Activated CD8-positive, alpha-beta memory T cell treated with anti-CD3 and anti-CD28 coated beads for 1 hour (primary cell): Measurements from ENCODE around the gene SLC38A8.
A peak's percentile ranks its signal among the peaks of the same experiment; 100 is the strongest.

ENCODE experiments used
- DNase-seq, 2 donors: peaks; one replicate each; pipeline ENCODE4 v3.0.0-alpha.2; 2020; ENCODE audit warnings: low read depth in 1 of 2; ENCODE audit errors: extremely low read depth in 1 of 2

The SLC38A8 gene

DNA sequence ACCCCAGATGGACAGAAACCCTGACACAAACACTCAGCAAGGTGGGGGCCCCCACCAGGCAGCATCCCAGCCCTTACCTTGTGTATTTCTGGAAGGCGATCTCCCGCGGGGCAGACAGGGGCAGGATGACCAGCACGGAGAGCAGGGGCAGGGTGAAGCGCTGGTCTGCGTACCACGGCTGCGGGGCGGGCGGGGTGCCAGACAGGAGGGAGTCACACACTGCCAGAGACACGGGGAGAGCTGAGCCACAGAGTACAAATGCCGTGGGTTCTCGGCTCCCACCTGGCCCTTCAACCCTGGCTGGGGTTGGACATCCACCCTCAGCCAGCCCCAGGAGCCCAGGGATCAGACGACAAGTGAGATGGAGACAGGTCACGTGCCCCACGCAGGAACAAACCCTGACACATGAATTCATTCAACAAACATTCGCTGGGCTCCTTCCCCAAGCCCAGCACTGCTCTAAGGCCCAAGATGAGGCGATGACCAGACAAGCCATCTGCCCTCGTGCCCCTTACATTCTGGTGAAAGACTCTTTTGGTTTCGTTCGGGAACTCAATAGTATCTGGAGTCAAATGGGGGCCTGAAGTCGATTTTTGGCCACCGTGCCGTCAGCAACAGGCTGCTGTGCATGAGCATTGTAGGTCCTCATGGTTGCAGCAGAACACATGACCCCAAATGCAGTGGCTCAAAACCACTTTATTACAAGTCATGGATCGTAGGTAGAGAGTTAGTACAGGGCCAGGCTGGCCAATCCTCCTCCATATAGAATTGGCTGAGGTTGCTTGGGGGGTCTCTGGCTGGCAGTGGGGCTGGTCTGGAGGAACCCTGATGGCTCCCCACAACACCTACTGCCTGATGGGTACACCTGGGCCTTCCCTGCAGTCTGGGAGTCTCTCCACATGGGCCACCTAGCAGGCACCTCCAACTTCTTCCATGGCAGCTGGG is 9.1 kb downstream of the SLC38A8 start:
- DNase-seq: no peak

DNA sequence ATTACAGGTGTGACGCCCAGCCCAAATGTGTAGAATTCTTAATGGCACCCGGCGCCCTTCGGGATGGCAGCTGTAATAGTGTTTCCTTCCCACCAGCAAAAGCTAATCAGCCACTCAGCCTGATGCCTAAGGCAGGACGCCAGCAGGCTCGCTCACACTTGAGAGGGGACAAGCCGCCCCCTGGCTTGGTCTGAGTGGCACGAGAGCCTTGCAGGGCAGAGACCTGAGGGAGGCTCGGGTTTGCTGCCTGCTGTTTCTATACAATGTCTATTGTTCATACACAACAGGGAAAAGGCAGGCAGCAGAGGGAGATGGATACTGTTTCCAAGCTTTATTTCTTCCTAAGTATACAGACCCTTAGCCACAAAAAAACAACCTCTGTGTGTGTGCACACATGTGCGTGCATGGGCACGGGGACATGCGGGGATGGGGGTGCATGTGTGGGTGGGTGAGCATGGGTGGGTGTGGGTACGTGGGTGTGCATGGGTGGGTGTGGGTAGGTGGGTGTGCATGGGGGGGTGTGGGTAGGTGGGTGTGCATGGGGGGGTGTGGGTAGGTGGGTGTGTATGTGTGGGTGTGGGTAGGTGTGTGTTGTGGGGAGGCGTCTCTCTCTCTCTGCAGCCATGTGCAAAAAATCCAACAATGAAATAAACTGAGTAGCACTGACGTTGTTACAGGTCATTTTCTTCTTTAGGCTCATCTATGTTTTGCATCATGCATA is 10.0 kb downstream of the SLC38A8 start:
- DNase-seq: no peak

DNA sequence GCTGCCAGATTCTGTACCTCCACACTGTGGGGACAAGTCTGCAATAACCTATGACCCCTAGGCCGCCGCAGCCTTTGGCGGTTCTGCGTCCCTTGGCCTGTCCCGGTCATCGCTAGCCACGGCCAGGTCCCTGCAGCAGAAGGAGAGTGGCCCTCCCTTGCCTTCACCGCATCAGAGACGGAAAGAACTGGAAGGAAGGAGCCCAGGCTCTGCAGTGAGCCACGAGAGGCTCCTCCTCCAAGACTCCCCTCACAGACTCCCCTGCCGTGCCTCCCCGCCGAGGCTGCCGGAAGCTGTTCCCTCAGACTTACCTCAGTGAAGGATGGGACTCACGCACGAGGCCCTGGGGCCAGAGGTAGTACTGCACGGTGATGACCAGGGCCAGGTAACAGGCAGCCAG is 11.0 kb downstream of the SLC38A8 start:
- no peak for DNase-seq

GRCh38 chr16:84029297-84030047 is 13.1 kb downstream of the SLC38A8 start:
- no peak for DNase-seq

DNA sequence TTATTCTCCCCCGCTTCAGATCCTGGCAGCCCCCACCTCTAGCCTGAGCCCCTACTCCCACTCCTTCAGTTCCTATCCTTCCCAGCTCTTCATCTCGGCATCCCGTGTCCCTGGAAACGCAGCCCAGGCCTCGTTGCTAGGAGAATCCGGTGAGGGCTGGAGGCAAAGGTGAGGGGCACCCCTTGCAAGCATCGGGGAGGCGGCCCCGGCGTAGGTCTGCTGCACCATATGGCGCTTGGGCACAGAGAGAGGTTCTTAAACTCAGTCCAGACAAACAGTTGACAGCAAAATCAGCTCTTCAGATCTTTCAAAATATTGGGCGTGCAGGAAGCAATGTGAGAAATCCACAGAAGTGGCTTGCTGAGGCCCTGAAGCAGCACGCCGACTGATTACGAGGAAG is 15.0 kb downstream of the SLC38A8 start:
- DNase-seq: no peak

DNA sequence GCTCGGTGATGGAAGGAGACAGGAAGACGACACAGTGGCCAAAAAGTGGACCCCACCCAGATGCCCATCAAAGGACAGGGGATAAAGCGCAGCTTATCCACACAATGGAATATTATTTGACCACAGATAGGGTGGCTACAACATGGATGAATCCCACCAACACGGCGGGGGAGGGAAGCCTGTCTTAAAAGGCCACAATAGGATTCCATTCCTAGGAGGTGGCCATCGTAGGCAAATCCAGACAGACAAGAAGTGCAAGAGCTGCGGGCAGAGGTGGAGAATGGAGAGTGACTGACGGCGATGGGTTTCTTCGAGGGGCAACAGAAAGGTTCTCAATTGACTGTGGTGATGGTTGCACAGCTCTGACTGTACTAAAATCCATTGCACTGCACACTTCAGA is 16.0 kb downstream of the SLC38A8 start:
- no peak for DNase-seq

DNA sequence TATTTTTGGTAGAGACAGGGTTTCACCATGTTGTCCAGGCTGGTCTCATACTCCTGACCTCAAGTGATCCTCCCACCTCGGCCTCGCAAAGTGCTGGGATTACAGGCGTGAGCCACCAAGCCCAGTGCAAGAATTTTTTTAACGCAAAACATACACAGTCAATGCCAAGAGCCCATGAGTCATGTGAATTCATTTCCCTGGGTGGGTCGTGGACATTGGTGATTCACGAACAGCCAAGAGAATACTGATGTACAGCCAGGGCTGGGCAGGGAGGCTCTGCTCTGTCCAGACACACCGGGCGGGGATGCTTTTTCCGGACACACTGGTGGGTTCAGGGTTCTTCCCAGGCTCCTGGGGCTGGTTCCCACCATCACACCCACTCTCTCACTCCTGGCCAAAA is 17.7 kb downstream of the SLC38A8 start:
- no peak for DNase-seq

DNA sequence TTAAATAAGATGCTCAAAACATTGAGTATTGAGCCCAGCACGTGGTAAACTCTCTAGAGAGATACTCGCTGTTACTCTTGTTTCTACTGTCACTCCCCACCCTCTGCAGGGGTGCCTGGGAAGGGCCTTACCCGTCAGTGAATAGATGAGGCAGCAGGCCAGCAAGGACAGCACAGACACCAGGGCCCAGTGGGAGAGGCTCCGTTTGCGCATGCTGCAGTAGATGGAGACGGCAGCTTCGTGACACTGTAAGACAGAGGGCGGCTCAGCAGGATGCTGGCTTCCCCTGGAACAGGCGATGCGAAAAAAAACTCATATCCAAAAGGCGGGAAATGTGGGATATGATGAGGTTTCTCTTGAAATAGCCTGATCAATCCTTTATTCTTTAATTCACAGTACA is 20.0 kb downstream of the SLC38A8 start:
- DNase-seq: no peak

- DNase-seq: no peak
These were observed 21.1 kb downstream of the SLC38A8 start for GRCh38 chr16:84021488-84021887.

- no peak for DNase-seq
These were observed 22.2 kb downstream of the SLC38A8 start for GRCh38 chr16:84020353-84020752.

DNA sequence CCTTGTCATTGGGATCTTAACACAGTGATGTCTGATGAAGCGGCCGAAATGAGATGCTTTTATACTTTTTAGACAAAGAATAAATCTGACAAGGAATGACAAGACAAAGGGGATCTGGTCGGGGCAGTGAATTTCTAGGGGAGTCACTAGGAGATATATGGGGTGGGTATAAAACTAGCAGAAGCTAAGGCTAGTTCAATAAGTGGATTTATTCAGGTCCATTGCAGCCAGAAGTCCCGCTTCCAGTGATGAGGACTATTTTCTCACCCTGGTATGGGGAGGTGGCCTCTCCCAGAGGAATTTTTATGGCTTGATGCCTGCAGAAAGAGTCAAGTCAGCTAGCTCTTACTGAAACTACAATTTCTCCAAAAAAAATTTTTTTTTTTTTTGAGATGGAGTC is 23.9 kb downstream of the SLC38A8 start:
- DNase-seq: no peak

GRCh38 chr16:84016477-84016876 is 26.1 kb downstream of the SLC38A8 start:
- DNase-seq: no peak

DNA sequence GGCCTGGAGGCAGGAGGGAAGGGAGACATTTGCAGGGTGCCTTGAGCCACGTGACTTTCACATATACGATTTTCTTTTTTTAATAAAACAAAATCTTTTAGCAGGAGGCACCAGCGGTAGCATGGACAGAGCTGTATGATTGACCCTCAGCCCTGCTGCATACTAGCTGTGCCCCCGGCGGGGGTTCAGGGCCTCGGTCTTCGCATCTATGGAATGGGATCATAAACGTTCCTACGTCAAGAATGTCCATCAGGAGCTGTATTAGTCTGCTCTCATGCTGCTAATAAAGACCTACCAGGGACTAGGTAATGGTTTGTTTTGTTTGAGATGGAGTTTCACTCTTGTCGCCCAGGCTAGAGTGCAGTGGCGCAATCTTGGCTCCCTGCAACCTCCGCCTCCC is 27.2 kb downstream of the SLC38A8 start:
- no peak for DNase-seq

GRCh38 chr16:84014570-84015327 is 27.8 kb downstream of the SLC38A8 start:
- DNase-seq: no peak

GRCh38 chr16:84013787-84014569 is 28.6 kb downstream of the SLC38A8 start:
- peak; percentile 2 to 5 for DNase-seq

GRCh38 chr16:84009282-84009681 is 33.3 kb downstream of the SLC38A8 start:
- DNase-seq: no peak

- no peak for DNase-seq
These were observed 34.6 kb downstream of the SLC38A8 start for GRCh38 chr16:84007965-84008364.

DNA sequence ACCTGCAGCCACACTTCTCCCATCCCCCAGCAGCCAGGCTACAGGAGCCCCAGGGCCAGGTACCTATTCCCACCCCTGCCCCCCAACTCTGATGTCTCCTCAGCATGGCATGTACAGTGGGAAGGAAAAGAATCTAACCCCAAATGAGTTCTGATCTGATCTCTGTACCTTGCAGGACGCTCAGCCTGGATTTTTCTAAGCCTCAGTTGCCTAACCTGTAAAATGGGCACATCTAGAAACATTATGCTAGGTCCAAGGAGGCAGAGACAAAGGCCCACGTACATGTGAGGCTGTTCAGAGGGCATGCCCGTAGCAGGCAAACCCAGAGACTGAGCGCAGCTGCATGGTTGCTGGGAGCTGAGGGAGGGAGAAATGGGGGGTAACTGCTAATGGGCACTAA is 35.1 kb downstream of the SLC38A8 start:
- DNase-seq: no peak

- DNase-seq: no peak
These were observed 37.2 kb downstream of the SLC38A8 start for GRCh38 chr16:84005391-84005790.

DNA sequence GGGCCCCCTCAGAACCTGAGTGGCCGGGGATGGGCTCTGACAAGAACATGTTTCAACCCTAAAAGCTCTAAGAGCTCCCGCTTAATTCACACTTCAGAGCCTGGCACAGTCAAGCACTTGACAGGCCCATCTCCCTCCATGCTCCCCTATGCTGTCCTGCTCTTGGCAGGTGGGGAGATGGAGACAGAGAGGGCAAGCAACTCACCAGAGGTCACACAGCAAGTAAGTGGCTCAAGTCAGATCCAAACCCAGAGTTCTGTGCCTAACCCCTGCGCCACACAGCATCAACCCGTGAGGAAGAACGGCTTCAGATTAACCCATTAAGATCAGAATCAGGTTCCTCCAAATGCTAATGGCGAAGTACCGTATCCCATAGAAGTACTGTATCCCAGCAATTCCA is 38.2 kb downstream of the SLC38A8 start:
- DNase-seq: no peak
